Measurements from ENCODE around the gene LRFN2. TPM values are rescaled to one million over a fixed set of nuclear protein-coding genes. Genes with fewer than 3 reads are reported as not detected.

Gene LRFN2
- total RNA-seq, 1 donor from 2014 or later = not detected

DNA sequence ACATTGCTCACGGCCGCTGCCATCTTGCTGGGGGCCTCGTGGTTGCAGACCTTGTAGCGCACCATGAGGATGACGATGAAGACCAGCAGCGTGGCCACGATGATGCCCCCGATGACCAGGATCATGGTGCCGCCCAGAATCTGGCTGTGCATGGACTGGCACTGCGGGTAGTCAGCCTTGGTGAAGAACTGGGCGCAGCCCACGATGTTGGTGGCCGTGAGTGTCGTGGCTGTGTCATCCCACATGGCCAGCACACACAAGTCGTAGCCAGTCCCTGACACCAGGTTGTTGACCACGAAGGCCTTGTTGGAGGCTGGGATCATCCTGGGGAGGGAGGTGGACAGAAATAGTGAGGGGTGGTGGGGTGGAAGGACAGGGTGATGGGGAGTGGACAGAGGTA, 194.6 kb downstream of the LRFN2 start:
- DNase-seq (ENCODE audit: low spot score in 2 of 2, unreplicated experiment in 2 of 2) = peak in 1 of 2 experiments; percentile 32
- Mint-ChIP-seq H3K4me3 (no peak overlapping the region), H3K4me1 (no peaks in the 10 kb centered on the region), H3K9me3 (no peaks in the 10 kb centered on the region), H3K36me3 (no peaks in the 10 kb centered on the region), H3K27ac (no peak overlapping the region), H3K27me3 (ENCODE audit: low read depth) (peaks cover 46% of the 10 kb centered on the region)
- TF ChIP-seq, protein P1, sequence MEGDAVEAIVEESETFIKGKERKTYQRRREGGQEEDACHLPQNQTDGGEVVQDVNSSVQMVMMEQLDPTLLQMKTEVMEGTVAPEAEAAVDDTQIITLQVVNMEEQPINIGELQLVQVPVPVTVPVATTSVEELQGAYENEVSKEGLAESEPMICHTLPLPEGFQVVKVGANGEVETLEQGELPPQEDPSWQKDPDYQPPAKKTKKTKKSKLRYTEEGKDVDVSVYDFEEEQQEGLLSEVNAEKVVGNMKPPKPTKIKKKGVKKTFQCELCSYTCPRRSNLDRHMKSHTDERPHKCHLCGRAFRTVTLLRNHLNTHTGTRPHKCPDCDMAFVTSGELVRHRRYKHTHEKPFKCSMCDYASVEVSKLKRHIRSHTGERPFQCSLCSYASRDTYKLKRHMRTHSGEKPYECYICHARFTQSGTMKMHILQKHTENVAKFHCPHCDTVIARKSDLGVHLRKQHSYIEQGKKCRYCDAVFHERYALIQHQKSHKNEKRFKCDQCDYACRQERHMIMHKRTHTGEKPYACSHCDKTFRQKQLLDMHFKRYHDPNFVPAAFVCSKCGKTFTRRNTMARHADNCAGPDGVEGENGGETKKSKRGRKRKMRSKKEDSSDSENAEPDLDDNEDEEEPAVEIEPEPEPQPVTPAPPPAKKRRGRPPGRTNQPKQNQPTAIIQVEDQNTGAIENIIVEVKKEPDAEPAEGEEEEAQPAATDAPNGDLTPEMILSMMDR (IDR thresholded peaks at IDR 0.05; ENCODE audit: unreplicated experiment) = no peak

DNA sequence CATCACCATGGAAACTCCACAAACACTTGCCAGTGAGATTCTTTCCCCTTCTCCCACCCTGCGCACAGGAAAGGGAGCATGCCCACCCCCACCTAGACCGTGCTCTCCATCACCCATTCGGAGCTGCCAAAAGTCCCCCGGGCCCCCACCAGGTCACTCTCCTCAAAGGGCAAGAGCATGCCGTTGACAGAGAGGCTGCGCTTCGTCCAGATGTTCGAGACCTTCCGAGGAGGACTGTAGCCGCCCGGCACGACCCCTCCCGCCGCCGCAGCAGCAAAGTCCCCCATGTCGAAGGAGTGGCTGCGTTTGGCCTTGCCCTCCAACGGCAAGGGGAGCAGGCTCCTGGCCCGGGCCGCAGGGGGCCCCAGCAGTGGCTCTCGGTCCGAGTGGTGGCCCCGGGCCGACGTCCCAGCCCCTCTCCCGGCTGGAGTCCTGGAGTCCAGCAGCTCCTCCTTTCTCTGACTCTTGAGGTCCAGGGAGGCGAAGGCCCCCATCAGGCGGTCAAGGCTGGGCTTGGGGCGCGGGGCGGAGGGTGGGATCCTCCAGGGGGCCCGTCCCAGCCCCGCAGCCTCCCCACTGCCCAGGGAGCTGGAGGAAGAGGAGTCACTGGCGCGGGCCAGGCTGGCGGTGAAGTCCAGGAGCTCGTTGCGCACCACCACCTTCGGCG, 195.2 kb downstream of the LRFN2 start:
- peak in 1 of 2 experiments; percentile 30 for DNase-seq (ENCODE audit: low spot score in 2 of 2, unreplicated experiment in 2 of 2)
- H3K9me3 Mint-ChIP-seq = no peaks in the 10 kb centered on the region
- peaks cover 52% of the 10 kb centered on the region for H3K27me3 Mint-ChIP-seq (ENCODE audit: low read depth)
- H3K36me3 Mint-ChIP-seq = no peaks in the 10 kb centered on the region
- H3K27ac Mint-ChIP-seq = no peak overlapping the region
- H3K4me3 Mint-ChIP-seq = no peak overlapping the region
- no peaks in the 10 kb centered on the region for H3K4me1 Mint-ChIP-seq
- TF ChIP-seq, protein P1 (IDR thresholded peaks at IDR 0.05; ENCODE audit: unreplicated experiment) = no peak

DNA sequence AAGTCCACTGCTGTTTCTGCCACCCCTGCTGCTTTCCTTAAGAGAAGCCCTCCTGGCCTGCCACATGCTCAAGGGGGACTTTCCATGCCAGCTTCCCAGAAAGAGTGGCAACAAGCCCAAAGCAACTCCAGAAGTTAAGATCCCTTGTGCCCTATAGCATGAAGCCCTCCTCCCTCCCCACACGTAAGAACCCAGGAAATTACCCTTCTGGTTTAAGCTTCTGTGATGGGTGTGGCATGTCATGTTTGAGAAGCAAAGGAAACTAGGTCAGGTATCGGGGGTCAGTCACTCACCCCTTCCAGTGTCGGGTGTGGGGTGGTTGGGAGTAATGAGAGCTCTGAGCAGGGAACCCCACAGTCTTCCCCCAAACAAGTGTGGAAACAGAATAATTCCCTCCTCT, 196.1 kb downstream of the LRFN2 start:
- H3K36me3 Mint-ChIP-seq = no peaks in the 10 kb centered on the region
- peaks cover 60% of the 10 kb centered on the region for H3K27me3 Mint-ChIP-seq (ENCODE audit: low read depth)
- H3K4me3 Mint-ChIP-seq = no peak overlapping the region
- no peaks in the 10 kb centered on the region for H3K4me1 Mint-ChIP-seq
- no peak overlapping the region for H3K27ac Mint-ChIP-seq
- H3K9me3 Mint-ChIP-seq = no peaks in the 10 kb centered on the region
- DNase-seq (ENCODE audit: low spot score in 2 of 2, unreplicated experiment in 2 of 2) = peak in 1 of 2 experiments; percentile 16
- TF ChIP-seq, protein P1 (IDR thresholded peaks at IDR 0.05; ENCODE audit: unreplicated experiment) = no peak

DNA sequence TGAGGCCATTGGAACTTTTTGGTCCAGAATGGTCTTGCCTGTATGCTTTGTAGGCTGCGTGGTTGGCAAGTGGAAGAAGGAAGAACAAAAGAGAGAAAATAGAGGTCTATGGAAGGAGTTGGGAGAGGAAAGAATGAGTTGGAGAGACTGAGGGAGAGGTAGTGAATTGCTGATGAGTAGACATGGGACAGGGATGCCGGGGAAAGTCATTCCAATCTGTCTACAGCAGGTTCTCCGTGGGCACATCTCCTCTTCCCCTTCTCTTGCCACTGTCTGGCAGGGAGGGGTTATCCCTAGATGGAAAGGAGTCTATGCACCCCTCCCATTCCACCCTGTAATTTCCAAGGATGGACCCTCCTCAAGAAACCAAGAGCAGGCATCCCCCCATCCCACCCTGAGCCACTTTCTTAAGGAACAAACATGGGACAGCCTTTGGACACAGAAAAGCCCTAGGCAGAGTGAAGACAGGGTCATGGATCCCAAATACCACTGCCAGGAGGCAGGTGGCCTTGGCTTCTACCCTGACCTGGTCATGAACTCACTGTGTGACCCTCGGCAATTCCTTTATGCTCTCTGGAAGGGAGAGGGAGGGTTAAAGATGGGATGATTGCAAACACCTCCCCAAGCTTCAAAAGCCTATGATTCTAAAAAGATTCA, 196.9 kb downstream of the LRFN2 start:
- no peak overlapping the region for H3K4me3 Mint-ChIP-seq

DNA sequence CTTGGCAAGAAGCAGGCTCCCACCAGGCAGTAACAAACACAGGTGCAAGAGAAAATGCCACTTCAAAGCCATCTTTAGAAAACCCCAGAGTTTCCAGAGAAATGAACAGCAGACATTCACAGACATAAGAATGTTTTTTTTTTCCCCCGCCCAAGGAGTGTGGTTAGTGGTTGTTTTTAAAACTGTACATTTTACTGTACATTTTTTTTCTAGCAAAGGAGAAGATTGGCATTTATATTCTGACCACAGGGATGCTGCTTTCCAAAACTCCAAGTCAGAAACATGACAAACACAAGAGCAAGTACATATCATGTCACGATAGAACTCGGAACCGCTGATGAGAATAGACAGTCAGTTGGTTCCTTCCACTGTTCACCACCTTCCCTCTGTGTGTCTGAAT, 197.9 kb downstream of the LRFN2 start:
- H3K27ac Mint-ChIP-seq = no peak overlapping the region
- no peaks in the 10 kb centered on the region for H3K4me1 Mint-ChIP-seq
- H3K36me3 Mint-ChIP-seq = no peaks in the 10 kb centered on the region
- no peak overlapping the region for H3K4me3 Mint-ChIP-seq
- DNase-seq (ENCODE audit: low spot score in 2 of 2, unreplicated experiment in 2 of 2) = peak in 1 of 2 experiments; percentile 6
- peaks cover 67% of the 10 kb centered on the region for H3K27me3 Mint-ChIP-seq (ENCODE audit: low read depth)
- TF ChIP-seq, protein P1 (IDR thresholded peaks at IDR 0.05; ENCODE audit: unreplicated experiment) = no peak
- H3K9me3 Mint-ChIP-seq = no peaks in the 10 kb centered on the region

More for the DNA sequence above, 196.9 kb downstream of the LRFN2 start:
- H3K4me1 Mint-ChIP-seq = no peaks in the 10 kb centered on the region
- H3K9me3 Mint-ChIP-seq = no peaks in the 10 kb centered on the region
- H3K36me3 Mint-ChIP-seq = no peaks in the 10 kb centered on the region
- TF ChIP-seq, protein P1 (IDR thresholded peaks at IDR 0.05; ENCODE audit: unreplicated experiment) = no peak
- DNase-seq (ENCODE audit: low spot score in 2 of 2, unreplicated experiment in 2 of 2) = peak in 1 of 2 experiments; percentile 19
- peaks cover 64% of the 10 kb centered on the region for H3K27me3 Mint-ChIP-seq (ENCODE audit: low read depth)
- H3K27ac Mint-ChIP-seq = no peak overlapping the region

Measured in mesothelial cell of epicardium (in vitro differentiated cells).